ENCODE measurements around the gene MTFR2. TPM values are rescaled to one million over a fixed set of nuclear protein-coding genes. Genes with fewer than 3 reads are reported as not detected.

The MTFR2 gene
- total RNA-seq (2014; rRNA removed), result 7.6 and 8.7 TPM in 2 replicates
- 3.4 TPM for polyA plus RNA-seq (2012)

- peak; percentile 99 for DNase-seq (ENCODE audit: low read depth)
Measured at GRCh38 chr6:136249811-136250685, at the start of gene MTFR2. Gene MTFR2 (minus strand): TSS chr6:136250311. CDS start chr6:136249099, 1,212 bp downstream.

DNA sequence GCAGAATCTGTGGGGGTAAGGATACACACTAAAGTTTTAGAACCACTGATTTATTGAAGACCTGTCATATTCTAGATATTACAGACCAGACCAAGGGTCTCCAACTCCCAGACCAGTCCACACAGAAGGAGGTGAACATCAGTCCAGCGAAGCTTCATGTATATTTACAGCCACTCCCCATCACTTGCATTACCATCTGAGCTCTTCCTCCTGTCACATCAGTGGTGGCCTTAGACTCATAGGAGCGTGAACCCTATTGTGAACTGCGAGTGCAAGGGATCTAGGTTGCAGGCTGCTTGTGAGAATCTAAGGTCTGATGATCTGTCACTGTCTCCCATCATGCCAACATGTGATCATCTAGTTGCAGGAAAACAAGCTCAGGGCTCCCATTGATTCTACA, 44.5 kb upstream of the MTFR2 start:
- DNase-seq (ENCODE audit: low read depth), result no peak

DNA sequence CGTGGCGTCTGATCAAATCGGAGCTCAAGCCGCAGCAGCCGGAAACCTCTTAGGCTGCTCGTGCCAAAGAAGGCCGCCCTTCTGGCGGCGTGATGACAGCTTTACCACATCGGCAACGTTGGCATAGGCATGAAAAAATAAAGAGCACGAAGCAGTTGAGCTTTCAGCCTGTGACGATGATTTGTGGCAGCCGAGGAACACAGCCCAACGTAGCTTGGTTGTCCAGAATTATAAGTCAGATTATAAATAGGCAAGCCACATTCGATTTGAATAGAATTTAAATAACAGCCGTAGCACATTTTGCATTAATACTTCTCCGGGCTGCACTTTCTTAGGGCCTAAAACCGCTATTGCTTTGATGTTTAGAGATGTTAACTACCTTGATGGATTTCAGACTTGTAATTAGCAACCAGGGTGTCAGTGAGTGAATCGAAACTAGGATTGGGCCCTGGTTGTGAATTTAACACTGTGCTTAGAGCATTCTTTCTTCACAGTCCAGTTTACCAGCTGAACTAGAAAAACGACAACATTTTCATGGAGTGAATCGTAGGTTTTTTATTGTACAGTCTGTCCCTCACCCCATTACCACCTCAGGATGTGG, 40.4 kb upstream of the MTFR2 start:
- peak; percentile 89 for DNase-seq (ENCODE audit: low read depth)

DNA sequence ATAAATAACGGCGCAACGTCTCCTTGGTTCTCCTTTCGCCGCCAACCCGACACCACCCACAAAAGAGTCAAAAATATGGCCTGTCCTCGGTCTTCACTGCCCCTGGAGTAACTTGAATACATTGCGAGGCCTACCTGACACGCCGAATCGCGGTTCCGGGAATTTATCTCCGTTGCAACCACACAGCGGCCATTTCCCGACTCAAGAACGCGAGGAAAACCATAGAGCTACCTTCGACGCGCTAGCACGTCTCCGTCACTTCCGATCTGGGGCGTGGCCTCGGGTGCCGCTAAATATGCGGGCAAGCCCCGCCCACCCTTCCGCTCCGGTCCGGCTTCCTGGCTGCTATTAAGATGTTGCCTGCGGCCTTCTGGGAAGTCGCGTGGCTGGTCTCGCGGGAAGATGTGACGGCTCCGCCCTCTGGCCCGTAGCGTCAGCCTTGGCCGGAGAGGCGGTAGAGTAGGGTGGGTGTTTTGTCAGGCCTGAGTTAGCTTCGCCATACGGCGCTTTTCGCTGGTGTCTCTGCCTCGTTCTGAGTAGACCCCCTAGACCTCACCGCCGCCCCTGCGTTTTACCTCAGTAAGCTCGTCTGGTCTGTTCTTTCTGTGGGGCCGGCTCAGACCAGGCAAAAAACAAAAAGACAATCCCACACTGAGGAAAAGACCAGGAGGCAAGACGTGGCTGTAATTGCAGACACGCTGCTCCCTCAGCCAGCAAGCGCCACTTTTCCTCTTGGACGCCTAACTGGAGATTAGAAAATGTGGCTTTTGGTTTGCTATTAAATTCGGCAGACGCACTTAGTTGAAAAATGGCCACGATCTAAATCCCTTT, 39.7 kb upstream of the MTFR2 start, which contains the start of gene BCLAF1:
Gene BCLAF1 (minus strand): TSS at position 268 of the 831 bp plus-strand sequence. CDS start 9,980 bp downstream, outside the sequence.
- DNase-seq (ENCODE audit: low read depth), result peak; percentile 99

DNA sequence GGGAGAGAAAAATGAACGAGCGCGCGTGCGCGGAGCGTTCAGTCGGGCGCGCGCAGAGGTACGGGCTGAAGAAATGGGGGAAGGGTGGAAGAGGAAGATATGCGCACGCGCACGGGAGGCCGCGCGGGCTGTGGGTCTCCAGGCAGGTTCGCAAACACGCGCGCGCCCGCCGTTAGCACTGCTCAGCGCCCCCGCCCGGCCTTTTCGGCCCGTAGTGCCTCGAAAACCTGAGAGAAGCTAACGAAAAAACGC, 39.1 kb upstream of the MTFR2 start:
- peak; percentile 86 for DNase-seq (ENCODE audit: low read depth)

- DNase-seq (ENCODE audit: low read depth), result peak; percentile 96
Measured at GRCh38 chr6:136288566-136289326, 38.6 kb upstream of the MTFR2 start.

DNA sequence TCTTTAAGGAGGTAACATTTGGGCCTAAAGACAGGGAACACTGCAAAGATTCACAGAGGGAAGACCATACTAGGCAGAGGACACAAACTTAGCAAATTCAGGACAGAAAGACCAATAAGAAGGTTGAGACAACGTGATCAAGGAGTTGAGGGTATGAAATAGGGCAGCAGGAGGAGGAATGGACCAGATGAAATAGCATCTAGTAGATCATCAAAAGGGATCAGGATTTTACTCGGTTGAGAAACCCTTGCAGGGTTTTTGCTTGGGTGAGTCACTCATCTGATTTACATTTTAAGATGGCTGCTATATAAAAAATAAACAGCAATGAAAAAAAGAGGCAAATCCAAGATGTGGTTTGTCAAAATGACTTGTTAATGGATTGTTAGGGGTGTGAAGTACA, 34.8 kb upstream of the MTFR2 start:
- peak; percentile 51 for DNase-seq (ENCODE audit: low read depth)

DNA sequence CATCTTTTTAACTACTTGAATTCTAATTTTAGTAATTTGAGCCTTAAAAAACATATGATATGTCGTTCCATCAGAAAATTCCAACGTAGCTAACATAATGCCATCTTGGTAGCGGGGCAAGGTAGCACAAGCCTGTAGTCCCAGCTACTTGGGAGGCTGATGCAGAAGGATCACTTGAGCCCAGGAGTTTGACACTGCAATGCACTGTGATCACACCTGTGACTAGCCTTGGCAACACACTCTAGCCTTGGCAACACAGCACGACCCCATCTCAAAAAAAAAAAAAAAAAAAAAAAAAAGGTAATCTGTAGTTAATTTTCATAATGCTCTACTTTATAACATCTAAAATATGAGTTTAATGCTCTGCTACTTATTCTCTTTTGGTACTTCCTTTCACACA, 32.8 kb upstream of the MTFR2 start:
- DNase-seq (ENCODE audit: low read depth), result no peak

GRCh38 chr6:136280032-136280609, 30.0 kb upstream of the MTFR2 start:
- no peak for DNase-seq (ENCODE audit: low read depth)

GRCh38 chr6:136274062-136274461, 24.0 kb upstream of the MTFR2 start:
- no peak for DNase-seq (ENCODE audit: low read depth)

GRCh38 chr6:136265101-136265500, 15.0 kb upstream of the MTFR2 start:
- DNase-seq (ENCODE audit: low read depth), result no peak

GRCh38 chr6:136262940-136263339, 12.8 kb upstream of the MTFR2 start:
- no peak for DNase-seq (ENCODE audit: low read depth)

- no peak for DNase-seq (ENCODE audit: low read depth)
Measured at GRCh38 chr6:136254851-136255466, 4.8 kb upstream of the MTFR2 start.

DNA sequence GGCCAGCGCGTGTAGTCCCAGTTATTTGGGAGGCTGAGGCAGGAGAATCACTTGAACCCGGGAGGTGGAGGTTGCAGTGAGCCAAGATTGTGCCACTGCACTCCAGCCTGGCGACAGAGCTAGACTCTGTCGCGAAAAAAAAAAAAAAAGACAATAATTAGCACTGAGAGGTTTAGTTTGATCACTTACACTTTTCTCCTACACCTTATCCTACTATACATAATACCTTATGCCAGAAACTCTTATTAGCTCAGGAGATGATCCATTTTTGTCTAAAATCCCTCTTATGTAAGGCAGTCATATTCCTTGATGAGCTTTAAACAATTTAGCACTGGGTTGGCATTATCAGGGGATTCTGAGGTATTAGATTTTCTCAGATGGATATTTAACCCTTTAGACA, 3.6 kb upstream of the MTFR2 start:
- DNase-seq (ENCODE audit: low read depth), result no peak

DNA sequence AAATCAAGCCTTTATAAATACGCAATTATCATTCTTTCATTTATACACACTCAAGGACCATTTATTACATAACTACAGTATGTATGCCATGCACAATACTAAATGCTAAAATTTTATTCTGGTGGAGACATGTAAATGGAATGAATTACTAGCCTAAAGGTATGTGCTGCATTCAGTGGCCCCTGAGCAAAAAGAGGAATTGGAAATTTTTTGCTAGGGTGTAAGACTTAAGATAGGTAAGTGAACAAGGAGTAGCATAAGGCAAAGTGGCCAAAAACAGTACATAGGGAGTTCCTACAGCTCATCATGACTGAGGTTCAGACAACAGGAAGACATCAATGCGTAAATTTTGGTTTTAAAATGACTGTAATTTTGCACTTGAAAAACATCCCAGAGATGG, 2.3 kb upstream of the MTFR2 start:
- DNase-seq (ENCODE audit: low read depth), result no peak

- no peak for DNase-seq (ENCODE audit: low read depth)
Measured at GRCh38 chr6:136251394-136251793, 1.3 kb upstream of the MTFR2 start.

DNA sequence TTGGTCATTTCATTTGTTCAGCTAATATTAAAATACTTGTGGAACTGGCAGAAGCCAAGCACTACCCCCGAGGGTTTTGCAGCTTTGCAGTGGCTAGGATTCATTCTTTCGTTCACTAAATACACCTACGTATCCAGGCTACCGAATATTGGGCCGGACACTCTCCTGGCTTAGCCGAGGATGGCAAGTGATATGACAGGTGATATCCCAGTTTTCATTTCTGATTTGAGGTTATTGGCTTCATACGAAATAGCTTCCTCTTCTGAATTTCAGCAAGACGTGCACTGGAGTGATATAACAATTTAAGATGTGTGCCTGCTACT, 536 bp upstream of the MTFR2 start:
- DNase-seq (ENCODE audit: low read depth), result no peak

- peak; percentile 27 for DNase-seq (ENCODE audit: low read depth)
Measured at GRCh38 chr6:136249336-136249735, 775 bp downstream of the MTFR2 start.

- DNase-seq (ENCODE audit: low read depth), result no peak
Measured at GRCh38 chr6:136244061-136244616, 6.0 kb downstream of the MTFR2 start.

- DNase-seq (ENCODE audit: low read depth), result no peak
Measured at GRCh38 chr6:136236466-136237293, 13.4 kb downstream of the MTFR2 start.
